ENCODE results near the gene TWF1.
A peak's percentile ranks its signal among the peaks of the same experiment; 100 is the strongest.
"Not testable (repeated sequence)": the region's sequence is repeated elsewhere in the genome, so short reads cannot be mapped to it uniquely, and the experiment has no call there.

The TWF1 gene

DNA sequence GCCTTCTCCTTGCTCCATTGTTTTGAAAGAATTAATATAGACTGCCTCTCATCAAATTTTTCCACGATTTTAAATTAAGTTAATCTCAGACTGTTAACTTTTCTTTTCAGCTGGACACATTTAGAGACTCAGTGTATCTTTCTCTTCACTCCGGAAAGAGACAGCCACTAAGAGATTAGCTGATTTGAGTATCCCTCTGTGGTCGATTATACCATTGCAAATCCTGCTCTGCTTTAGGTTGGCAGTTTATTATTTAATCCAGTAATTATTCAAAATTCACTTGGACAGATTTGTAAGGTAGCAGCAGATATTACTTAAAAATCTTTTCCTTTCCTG is 588 bp upstream of the TWF1 start:
- DNase-seq (ENCODE audit: low read depth in 2 of 2, low spot score in 1 of 2): no peak

DNA sequence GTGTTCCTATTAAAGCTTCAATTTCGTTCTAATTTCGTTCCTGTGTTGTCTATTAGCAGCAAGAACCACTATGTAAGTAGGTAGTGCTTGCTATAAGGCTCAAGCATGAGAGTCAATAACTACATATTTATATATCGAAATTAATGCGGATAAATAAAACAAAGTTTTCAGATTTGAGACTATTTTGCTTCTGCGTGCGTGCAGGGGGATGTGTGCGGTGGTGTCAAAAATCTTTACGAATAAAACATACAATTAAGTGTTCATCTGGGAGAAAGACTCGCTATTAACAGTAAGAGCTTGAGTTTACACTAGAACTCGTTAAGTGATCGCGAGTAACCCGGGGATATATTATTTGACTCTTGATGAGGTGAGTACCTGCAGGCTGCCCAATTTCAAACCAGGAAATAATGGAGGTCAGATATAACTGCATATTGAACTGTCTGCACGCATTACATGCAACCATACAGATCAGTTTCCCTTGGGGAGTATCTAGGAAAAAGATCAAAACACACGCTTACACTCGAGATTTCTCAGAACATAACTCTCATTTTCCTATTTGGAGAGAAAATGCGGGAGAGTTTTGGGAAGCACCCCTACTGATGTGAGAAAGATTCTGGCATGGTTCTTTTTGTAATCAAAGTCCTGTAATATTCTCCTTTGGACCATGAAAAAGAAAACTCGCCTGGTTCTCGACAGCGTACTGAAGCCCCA is 813 bp downstream of the TWF1 start:
- DNase-seq (ENCODE audit: low read depth in 2 of 2, low spot score in 1 of 2): no peak

DNA sequence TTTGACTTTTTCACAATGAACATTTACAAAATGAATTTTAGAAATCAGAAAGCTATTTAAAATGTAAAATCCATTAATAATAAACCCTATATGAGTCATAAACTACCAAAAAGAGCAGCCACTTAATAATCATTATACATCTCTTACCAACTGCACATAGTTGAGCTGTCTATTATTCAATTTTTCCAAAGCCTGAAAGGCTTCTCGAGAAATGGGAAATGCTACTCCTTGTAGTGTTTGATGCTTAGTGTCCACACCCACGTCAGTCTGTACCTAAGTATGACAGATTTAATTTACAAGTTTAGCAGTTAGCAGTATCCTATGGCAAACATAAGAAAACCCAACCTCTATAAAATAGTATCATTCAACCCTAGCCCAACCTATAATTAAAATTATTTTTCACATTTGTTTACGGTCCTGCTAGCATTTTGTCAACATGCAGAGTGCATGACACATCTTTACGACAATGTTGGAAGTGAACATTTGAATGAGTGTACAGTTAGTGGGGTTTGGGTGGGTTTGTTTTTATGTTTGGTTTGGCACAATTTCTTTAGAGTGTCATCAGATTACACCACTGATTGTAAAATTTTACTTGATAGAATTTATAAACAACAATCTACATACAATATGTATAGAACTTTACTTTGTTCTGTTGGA is 8.4 kb downstream of the TWF1 start:
- no peak for DNase-seq (ENCODE audit: low read depth in 2 of 2, low spot score in 1 of 2)

DNA sequence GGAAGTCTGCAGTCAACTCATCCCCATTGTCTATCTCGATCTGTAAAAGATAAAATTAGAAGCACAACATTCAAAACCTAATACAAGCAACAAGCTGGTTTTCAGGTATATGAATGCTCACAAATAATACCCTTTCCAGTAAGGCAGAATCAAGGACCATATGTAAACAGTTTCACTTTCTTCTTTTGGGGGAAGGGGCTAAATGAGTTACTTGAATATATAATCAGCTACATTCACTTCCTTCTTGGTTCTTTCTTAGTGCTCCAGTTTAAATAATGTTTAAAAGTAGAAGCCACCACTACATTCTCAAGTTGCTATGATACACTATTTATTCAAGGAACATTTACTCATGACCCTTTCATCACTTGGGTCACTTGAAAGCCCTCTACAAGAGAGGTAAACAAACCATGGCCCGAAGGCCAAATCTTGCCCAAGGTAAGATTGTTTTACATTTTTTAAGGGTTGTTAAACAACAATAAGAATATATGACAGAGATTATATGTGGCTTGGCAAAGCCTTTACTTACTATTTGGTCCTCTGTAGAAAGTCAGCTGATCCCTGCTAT is 10.3 kb downstream of the TWF1 start:
- DNase-seq (ENCODE audit: low read depth in 2 of 2, low spot score in 1 of 2): no peak

DNA sequence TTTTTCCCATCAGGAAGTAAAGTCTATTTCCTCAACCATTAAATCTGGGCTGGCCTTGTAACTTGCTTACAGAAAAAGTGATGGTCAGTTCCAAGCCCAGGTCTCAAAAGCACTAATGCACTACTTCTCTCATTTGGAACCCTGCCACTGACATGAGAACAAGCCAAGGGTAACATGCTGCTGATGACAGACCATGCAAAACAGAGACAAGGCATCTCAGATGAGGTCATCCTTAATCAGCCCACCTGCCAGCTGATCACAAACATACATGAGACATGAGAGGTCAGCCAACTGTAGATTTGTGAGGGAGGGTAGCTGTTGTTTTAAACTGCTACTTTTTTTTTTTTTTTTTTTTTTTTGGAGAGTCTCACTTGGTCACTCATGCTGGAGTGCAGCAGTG is 16.2 kb downstream of the TWF1 start:
- DNase-seq (ENCODE audit: low read depth in 2 of 2, low spot score in 1 of 2): no peak

DNA sequence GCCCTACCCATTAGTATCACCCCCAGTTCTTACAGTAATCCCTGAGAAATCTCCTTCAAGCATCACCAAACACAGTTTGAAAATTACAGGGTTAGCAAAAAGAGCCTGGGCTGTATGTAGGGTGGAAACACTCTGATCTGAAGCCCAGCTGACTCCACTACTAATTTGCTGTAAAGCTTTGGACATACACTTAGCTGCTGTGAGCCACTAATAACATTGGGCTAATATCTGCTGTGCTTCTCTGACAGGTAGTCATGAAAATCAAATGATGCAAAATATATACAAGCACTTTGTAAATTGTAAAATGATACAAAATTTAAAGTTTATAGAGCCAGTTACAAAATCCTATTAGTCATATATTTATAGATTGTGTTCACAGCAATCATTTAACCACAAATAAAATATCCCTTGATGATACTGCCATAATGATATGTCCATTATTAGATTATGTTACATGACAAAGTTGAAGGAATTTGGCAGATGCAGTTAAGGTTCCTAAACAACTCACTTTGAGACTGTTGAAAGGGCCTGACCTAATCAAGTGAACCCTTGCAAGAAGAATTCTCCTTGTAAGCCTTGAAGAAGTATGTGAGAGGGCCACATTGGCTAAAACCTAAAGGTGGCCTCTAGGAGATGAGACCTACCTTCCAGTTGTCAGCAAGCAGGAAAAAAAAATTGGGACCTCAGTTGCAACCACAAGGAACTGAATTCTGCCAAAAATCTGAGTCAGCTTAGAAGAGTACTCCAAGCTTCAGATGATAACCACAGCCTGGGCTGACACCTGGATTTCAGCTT is 19.0 kb downstream of the TWF1 start:
- no peak for DNase-seq (ENCODE audit: low read depth in 2 of 2, low spot score in 1 of 2)

DNA sequence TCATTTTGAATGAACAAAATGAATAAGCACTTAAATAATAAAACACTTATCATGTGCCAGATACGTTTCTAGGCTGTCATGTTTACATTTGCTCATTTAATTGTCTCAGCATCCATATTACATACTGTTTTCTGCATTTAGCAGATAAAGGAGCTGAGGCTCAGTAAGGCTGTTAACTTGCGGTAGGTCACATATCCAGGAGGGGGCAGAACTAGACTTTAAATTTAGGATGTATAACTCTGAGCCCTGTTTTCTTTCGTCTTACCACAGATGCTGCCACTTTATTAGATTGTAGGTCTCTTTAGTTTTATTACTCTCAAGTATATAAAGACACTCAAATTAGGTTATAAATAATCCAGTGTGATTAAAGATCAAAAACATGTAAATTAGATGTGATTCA is 29.6 kb downstream of the TWF1 start:
- no peak for DNase-seq (ENCODE audit: low read depth in 2 of 2, low spot score in 1 of 2)

DNA sequence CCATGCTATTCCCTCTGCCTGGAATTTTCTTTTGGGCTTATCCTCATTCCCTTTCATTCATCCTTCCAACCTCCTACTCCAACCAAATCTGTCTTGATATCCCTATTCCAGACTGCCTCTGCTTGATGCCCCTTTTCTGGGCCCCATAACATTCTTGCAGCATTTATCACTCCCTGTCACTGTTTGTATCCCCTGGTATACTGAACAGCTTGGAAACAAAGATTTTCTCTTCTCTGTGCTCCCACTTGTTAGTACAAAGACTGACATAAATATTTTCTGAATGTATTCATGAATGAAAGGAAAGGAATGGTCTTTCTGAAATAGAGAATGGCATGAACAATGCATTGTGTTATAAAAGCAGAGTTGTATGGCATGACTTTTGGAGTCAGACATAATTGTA is 39.8 kb downstream of the TWF1 start:
- DNase-seq (ENCODE audit: low read depth in 2 of 2, low spot score in 1 of 2): no peak

DNA sequence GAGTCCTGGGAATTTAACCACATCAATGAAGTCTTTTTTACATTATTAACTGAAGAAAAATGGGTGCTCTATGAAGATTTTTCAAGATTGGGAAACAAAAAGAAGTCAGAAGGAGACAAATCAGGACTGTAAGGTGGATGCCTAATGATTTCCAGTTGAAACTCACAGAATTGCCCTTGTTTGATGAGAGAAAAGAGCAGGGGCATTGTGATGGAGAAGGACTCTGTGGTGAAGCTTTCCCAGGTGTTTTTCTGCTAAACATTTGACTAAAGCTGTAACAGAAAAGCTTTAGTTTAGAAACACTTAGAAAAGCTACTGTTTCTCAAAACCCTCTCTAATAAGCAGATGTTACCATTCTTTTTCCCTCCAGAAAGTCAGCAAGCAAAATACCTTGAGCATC is 41.6 kb downstream of the TWF1 start:
- no peak for DNase-seq (ENCODE audit: low read depth in 2 of 2, low spot score in 1 of 2)

DNA sequence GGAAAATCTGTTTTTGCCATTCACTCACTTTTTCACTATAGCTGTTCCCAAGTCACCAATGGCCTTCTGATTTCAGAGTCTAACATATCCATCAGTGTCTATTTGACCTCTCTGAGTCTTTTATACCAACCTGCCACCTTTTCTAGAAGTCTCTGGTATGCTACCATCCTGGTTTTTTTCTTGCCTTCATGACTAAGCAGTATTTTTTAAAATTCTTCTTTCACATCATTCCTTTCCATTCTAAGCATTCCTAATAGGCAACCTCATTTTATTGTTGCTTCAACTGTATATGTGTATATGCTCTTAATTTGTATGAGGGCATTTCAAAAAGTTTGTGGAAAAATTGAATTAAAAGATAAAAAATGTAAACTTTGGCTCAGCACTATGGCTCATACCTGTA is 42.3 kb downstream of the TWF1 start:
- DNase-seq (ENCODE audit: low read depth in 2 of 2, low spot score in 1 of 2): no peak

DNA sequence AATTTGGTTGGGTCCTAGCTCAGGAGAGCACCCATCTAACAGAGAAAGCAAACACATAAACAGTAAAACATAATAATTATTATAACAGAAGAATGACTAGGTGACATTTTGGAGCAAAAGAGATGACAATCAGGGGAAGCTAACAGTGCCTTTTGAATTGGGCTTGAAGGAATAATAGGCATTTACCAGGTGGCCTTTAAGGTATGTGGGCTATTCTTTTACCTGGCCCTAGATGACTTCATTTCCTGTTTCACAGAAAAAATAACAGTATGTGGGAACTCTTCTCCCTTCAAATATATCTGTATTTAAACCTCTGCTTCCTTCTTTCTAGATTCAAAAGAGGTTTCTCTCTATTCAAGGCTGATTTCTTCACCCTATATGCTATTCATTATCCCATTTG is 43.5 kb downstream of the TWF1 start:
- DNase-seq (ENCODE audit: low read depth in 2 of 2, low spot score in 1 of 2): no peak

DNA sequence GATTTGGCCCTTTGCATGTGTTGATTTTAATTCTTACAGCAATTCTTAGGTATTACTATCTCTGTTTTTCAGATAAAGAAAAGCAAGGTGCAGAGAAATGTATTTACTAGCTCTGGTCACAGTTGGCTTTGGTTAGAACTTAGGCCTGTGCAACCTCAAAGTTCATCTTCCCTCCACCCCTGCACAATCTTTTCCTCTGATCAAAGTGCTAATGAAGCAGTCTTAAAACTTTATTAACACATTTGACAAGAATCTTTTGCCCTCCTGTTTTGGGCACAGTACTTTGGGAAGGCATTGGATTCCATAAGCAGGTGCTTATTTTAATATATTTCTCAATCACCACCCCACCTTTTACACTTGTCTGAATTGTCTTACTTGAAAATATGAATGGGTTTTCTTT is 44.6 kb downstream of the TWF1 start:
- no peak for DNase-seq (ENCODE audit: low read depth in 2 of 2, low spot score in 1 of 2)

DNA sequence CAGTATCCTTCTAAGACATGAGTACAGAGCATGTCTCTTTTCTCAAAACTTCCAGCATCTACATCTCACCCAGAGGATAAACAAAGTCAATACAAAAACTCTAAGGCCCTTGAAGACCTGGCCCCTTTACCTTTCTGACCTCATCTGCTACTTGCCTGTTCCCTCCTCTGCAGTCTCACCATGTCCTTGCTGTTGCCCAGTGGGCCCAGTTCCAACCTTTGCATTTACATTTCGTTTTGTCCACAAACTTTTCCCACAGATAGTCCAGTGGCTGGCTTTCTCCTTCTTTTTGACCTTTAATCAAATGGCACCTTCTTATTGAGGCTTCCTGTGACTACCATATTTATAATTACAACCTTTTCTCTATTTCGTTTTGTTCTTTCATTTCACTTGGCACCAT is 45.7 kb downstream of the TWF1 start:
- DNase-seq (ENCODE audit: low read depth in 2 of 2, low spot score in 1 of 2): no peak

DNA sequence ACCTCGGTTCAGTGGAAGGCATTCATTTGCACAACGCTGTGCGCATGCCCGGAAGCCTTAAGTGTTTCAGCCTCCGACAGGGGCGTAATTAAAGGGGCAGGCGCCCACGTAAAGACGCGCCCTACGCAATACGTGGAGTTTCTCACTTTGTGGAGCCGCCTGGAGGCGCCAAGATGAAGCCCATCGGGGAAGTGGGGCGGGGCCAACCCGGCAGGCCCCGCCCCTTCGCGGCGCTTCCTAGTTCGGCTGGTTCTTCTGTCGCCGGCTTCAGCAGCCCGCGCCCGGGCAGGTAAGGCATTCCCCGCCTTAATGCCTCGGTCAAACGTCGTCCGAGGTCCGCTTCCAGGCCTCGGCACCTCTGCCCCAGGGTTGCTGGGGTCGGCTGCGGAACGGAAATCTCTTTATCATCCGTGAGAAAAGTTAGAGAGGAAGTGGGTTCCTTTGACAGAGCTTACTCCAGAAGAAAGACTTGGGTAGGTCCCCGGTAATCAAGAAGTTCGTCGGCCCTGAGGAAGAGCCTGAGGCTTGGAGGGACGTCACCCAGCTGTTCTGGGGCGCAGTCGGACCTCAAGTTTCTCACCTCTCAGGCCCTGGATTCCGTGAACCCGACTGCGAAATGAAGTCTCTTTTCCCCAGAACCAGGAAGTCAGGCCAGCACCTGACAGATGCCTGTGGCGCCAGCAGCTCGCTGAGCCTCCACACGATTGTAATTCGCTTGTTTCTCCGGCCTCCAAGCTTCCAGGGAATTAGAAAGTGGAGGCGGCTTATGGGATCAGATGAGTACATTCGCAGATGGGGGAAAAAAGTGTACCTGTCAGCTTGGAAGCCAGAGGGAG is 47.2 kb downstream of the TWF1 start, which contains the start of the genes IRAK4 and PUS7L:
Gene IRAK4, plus strand, starts transcription at position 224 of the 836 bp plus-strand sequence. CDS start 9,161 bp downstream, outside the sequence.
Gene PUS7L, minus strand, starts transcription at position 63 of the 836 bp plus-strand sequence. CDS start 3,545 bp downstream, outside the sequence.
- DNase-seq (ENCODE audit: low read depth in 2 of 2, low spot score in 1 of 2): peak; percentile 90 to 92

DNA sequence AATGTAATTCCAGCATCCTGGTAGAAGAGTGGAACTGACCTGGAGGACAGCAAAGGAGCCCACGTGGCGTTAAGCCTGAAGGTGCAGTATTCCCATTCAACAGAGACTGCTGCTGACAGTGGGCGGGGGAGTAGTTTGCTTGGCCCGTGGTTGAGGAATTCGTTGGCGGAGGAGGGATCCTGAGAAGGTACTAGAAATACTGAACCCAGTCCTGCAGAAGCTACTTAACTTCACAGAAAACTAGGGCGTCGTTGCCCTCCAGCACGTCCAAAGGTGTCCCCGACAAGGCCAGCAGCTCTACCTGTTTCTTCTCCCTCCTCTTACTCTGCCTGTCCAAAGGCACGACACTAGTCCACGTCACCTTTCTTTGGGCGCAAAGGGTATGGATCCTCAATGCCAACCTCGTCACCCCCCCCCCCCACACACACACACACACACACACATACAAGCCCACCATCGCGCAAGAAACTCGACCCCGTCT is 47.8 kb downstream of the TWF1 start:
- no peak for DNase-seq (ENCODE audit: low read depth in 2 of 2, low spot score in 1 of 2)

DNA sequence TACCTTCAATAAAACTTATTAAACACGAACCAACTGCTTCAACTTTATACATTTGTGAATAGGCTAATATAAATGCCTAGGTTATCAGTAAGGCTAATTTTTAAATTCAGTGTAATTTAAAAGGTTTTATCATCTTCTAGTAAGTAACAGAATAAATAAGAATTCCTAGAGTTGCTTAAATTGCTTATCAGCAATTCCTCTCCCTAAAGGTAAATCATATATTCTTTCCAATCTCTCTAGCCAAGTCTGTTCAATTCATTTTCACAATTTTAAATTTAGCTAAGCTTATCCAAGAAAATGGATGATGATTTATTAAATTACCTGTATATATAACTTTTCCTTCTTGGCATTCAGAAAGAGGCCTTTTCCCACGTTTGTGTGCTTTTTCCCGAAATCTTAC is 52.1 kb downstream of the TWF1 start:
- no peak for DNase-seq (ENCODE audit: low read depth in 2 of 2, low spot score in 1 of 2)

DNA sequence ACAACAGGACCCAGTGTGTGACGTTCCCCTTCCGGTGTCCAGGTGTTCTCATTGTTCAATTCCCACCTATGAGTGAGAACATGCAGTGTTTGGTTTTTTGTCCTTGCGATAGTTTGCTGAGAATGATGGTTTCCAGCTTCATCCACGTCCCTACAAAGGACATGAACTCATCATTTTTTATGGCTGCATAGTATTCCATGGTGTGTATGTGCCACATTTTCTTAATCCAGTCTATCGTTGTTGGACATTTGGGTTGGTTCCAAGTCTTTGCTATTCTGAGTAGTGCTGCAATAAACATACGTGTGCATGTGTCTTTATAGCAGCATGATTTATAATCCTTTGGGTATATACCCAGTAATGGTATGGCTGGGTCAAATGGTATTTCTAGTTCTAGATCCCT is 54.8 kb downstream of the TWF1 start:
- DNase-seq (ENCODE audit: low read depth in 2 of 2, low spot score in 1 of 2): not testable (repeated sequence)

DNA sequence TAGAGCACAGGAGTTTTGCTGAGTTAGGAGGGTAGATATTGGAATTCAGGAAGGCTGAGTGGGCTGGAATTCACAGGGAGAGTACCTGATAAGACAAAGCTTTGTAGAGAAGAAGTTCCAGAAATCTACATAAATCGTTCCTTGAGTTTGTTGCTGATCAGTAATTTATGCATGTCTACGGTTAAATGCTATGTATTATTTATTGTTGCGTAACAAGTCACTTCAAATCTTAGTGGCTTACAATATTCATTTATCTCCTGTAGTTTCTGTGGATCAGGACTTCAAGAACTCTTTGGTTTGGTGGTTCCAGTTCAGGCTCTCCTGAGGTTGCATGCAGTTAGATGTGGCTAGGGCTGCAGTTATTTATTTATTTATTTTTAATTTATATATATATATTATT is 55.3 kb downstream of the TWF1 start:
- no peak for DNase-seq (ENCODE audit: low read depth in 2 of 2, low spot score in 1 of 2)

DNA sequence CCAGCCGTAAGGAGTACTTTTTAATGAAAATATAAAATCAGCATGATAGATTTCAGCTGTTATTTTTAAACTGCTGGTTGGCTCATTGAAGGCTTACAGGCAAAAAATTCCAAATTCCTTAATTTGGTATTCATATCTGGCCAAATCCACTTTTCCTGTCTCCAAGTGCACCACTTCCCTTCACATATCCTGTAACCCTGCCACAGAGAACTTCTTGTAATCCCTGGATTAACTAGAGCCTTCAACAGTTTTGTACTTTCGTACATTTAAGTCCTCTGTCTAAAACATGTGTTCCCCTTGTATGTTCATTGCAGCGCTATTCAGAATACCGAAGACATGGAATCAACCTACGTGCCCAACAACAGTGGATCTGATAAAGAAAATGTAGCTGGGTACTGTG is 57.1 kb downstream of the TWF1 start:
- DNase-seq (ENCODE audit: low read depth in 2 of 2, low spot score in 1 of 2): no peak

DNA sequence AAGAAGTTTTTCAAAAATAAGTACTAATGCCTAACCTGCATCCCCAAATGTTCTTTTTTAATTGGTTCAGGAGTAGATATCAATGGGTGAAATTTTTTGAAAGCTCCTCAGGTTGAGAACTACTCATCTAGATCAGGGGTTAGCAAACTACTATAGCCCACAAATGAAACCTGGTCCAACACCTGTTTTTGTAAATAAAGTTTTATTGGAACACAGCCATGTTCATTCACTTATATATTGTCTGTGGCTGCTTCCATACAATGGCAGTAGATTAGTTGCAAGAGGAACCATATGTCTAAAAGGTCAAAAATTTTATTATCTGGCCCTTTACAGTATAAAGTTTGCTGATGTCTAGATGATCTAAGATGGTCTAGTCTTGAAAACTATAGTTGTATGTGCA is 61.3 kb downstream of the TWF1 start:
- no peak for DNase-seq (ENCODE audit: low read depth in 2 of 2, low spot score in 1 of 2)
